Activated gamma-delta T cell treated with Interleukin-2 at 50 U/mL for 16 hours (primary cell): ENCODE results near the gene ARID3A.

Source experiments
- DNase-seq: peaks from one replicate; pipeline ENCODE4 v3.0.0-alpha.2; 2020

Gene ARID3A

DNA sequence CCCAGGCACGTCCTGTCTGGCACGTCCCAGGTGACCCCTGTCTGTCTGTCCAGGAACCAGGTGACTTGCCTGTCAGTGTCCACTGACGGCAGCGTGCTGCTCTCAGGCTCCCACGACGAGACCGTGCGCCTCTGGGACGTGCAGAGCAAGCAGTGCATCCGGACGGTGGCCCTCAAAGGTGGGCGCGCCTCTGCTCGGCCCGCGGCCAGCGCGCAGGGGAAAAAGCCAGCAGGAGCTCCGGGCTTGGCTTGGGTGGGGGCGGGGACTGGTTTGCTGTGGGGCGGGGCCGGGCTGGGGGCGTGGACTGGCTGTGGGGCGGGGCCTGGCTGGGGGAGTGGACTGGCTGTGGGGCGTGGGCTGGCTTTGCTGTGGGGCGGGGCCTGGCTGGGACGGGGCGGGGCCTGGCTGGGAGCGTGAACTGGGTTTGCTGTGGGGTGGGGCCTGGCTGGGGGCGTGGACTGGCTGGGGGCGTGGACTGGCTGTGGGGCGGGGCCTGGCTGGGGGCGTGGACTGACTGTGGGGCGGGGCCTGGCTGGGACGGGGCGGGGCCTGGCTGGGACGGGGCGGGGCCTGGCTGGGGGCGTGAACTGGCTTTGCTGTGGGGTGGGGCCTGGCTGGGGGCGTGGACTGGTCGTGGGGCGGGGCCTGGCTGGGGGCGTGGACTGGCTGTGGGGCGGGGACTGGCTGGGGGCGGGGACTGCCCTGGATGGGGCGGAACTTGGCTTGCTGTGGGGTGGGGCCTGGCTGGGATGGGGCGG, 65.5 kb downstream of the ARID3A start:
- peak; percentile 40 for DNase-seq

- no peak for DNase-seq
These were observed 66.3 kb downstream of the ARID3A start for GRCh38 chr19:991932-992669.

DNA sequence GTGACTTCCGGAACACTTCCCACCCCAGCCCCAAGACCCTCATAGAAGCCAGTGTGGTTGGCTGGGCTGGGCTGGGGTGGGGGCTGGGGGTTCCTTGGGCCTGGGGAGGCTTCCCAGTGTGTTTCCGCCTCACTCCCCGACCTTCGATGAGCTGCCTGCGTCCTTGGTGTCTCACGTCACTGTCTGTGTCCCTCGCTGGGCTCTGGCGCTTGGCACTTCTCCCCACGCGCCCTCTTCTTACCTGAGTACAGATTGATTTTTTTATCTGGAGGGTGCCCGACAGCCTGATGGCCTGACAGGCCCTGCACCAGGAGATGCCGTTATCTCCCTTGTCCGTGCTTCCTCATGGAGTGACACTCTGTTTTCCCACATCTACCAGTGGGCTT, 66.8 kb downstream of the ARID3A start:
- DNase-seq = no peak

DNA sequence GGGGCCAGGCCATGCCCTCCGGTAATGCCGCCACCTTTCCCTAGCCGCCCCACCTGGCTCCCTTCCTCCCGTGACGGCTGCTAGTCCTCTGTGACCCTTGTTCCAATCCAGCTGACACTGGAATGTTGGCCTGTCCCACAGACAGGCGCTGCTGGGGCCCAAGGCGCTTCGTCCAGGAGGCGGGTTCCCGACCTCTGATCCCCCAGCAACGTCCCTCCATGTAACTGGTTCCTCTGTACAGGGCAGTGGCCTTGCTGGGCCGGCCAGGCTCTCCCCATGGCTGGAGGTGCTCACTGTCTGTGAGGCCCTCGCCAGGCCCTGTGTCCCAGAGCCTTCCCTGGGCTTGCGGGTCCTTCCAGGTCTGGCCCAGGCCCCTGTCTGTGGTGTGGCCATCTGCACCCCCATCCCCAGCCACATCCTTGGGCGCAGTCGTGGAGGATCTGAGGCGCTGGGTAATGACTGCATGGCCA, 67.6 kb downstream of the ARID3A start:
- no peak for DNase-seq

- no peak for DNase-seq
These were observed 68.1 kb downstream of the ARID3A start for GRCh38 chr19:993831-994393.

- no peak for DNase-seq
These were observed 68.7 kb downstream of the ARID3A start for GRCh38 chr19:994516-994915.

DNA sequence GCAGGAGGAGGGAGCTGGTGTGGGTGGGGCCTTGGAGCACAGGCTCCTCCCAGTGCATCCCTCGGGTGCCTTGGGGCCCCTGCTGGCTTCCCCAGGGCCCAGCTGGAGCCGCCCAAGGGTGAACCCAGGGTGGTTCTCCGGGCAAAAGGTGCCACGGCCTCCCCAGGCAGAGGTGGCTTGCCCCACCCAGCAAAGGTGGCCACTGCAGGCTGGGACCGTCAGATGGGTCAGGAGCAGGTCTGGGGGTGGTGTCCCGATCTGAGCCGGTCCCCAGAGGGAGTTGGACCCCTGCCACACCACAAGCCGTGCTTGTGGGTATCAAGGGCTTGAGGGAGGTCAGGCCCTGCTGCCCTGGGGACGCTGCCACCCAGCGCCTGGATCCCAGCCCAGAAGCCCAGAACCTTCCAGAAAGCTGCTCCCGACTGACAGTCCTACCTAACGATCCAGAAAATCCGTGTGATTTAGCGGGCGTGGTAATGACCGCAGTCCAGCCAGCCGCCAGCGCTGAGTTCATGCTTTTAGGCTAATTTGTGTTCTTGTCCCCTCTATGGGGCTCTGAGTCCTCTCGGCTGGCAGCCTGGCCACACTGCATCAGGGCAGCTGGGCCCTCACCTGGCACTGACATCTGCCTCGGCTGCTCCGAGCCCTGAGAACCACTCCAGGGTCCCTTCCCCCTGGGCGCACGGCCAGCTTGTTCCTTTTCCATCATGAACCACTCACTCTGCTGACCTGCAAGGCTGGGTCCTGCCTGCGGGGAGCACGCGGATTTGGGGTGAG, 69.4 kb downstream of the ARID3A start:
- DNase-seq = no peak

DNA sequence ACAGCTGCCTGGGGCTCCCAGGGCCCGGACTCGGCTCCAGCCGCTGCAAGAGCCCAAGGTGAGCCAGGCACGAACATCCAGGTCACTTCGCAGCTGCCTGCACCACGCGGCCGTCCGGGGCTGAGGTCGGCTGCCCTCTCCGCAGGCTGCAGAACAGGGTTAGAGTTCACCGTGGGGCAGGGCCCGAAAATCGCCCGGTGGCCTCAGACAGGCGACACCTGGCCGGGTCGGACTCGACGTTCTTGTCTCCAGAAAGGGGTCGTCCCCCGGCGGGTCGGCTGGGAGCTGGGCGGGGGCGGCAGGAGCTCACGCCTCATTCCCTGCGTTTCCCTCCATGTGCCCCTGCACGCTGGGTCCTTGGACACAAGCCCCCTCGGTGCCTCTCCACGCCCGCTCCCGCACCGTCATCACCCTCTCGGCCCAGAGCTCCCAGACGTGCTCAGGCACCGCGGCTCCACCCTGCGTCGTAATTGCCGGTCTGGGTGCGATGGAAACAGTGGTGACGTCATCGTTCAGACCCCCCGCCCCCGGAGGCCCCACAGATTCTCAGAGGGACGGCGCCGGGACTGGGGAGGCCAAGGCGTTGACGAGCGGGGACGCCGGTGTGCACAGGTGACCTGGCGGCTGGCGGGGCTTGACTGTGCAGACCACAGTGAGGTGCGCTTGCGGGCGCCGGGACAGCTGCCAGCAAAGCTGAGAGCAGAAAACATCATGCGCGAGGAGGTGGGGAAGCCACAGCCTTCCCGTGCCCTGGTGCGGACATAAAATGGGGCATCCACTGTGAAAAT, 70.4 kb downstream of the ARID3A start:
- DNase-seq = peak; percentile 81

DNA sequence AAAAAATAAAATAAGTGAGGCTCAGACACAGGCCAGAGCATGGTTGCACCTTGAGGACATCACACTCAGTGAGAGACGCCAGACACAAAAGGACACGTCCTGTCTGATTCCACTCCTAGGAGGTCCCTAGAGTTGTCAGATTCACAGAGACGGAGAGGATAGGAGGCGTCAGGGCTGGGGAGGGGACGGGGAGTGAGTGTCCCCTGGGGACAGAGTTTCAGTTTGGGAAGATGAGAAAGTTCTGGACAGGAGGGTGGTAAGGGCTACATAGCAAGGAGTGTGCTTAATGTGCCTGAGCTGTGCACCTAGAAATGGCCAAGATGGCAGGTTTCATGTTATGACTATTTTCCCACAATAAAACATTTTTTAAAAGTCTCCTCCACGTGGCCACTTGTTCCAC, 72.2 kb downstream of the ARID3A start:
- DNase-seq = no peak

DNA sequence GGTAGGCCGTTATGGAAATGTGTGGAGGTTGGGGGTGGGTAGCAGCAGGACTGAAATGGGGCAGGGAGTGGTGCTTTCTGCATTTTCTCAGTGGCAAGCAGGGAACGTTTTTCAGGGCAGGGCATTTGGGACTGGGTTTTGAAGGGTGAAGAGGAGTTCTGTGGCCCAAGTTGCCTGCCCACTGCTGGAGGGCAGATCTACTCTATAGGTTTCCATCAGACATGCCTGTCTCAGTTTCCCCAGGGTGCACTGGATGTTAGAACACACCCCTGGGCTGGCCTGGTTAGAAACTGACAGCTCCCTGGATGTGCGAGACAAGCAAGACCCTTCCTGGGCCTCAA, 73.5 kb downstream of the ARID3A start:
- DNase-seq = no peak

- DNase-seq = peak; percentile 53
These were observed 74.3 kb downstream of the ARID3A start, which contains the start of gene GRIN3B for GRCh38 chr19:1000095-1000494. Gene GRIN3B (plus strand): TSS chr19:1000419. CDS start chr19:1000438, 19 bp downstream.

- DNase-seq = no peak
These were observed 75.0 kb downstream of the ARID3A start for GRCh38 chr19:1000591-1001537.

DNA sequence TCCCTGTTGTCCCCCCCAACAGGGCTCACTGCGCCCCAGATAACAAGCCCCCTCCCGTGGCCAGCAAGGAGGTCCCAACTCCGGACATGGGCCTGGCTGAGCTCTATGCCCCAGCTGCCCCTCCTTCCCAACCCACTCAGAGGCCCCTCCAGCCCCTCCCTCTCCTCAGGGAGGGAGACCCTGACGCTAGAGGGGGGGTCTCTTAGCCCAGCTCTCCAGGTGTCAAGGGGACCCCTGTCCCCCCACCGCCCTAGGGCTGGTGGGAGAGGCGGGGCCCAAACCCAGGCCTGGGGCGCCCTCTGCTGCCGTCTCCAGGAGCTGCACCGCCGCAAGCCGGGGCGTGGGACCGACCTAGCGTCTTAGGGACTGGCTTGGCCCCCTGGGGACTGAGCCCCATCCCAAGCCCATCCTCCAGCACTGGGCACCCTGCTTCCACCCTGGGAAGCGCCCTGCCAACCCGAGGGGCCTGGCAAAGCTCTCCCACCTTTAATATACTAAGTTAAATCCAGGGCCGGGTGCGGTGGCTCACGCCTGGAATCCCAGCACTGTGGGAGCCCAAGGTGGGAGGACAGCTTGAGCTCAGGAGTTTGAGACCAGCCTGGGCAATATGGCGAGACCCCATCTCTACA, 75.8 kb downstream of the ARID3A start:
- peak; percentile 71 for DNase-seq

- no peak for DNase-seq
These were observed 76.8 kb downstream of the ARID3A start for GRCh38 chr19:1002600-1002999.

DNA sequence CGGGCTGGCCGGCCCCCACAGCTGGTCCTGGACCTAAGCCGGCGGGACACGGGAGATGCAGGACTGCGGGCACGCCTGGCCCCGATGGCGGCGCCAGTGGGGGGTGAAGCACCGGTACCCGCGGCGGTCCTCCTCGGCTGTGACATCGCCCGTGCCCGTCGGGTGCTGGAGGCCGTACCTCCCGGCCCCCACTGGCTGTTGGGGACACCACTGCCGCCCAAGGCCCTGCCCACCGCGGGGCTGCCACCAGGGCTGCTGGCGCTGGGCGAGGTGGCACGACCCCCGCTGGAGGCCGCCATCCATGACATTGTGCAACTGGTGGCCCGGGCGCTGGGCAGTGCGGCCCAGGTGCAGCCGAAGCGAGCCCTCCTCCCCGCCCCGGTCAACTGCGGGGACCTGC, 77.4 kb downstream of the ARID3A start:
- DNase-seq = no peak

DNA sequence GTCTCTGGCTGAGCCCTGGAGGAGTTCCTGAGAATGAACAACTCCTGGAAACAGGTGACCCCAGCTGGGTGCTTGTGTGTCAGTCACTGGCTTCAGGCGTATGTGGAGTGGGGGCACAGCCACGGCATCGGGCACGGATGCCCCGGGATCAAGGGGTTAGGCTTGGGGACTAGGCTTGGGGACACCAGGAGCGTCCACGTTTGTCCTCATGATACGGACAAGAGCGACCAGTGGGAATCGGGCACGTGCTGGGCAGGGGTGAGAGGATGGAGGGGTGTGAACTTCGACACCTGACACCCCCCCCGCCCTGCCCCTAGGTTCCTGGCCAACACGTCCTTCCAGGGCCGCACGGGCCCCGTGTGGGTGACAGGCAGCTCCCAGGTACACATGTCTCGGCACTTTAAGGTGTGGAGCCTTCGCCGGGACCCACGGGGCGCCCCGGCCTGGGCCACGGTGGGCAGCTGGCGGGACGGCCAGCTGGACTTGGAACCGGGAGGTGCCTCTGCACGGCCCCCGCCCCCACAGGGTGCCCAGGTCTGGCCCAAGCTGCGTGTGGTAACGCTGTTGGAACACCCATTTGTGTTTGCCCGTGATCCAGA, 78.5 kb downstream of the ARID3A start:
- no peak for DNase-seq

DNA sequence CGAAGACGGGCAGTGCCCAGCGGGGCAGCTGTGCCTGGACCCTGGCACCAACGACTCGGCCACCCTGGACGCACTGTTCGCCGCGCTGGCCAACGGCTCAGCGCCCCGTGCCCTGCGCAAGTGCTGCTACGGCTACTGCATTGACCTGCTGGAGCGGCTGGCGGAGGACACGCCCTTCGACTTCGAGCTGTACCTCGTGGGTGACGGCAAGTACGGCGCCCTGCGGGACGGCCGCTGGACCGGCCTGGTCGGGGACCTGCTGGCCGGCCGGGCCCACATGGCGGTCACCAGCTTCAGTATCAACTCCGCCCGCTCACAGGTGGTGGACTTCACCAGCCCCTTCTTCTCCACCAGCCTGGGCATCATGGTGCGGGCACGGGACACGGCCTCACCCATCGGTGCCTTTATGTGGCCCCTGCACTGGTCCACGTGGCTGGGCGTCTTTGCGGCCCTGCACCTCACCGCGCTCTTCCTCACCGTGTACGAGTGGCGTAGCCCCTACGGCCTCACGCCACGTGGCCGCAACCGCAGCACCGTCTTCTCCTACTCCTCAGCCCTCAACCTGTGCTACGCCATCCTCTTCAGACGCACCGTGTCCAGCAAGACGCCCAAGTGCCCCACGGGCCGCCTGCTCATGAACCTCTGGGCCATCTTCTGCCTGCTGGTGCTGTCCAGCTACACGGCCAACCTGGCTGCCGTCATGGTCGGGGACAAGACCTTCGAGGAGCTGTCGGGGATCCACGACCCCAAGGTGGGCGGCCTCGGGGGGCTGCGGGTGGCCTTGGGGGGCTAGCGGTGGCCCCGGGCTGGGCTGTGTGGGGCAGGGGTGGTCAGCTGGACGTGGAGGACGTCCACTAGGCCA, 79.2 kb downstream of the ARID3A start:
- no peak for DNase-seq

- DNase-seq = no peak
These were observed 81.0 kb downstream of the ARID3A start for GRCh38 chr19:1006711-1007398.
